GM18858 (cell line): ENCODE results near the gene AVP.
A peak's percentile ranks its signal among the peaks of the same experiment; 100 is the strongest.

Experiments used
- ATAC-seq: cut with Tn5 transposase; IDR thresholded peaks from one replicate; pipeline ENCODE4 v1.9.1; 2021; ENCODE audit not compliant: unreplicated experiment

AVP gene

GRCh38 chr20:3051385-3052019, 33.0 kb downstream of the AVP start:
- no peak for ATAC-seq

GRCh38 chr20:3047486-3048419, 36.8 kb downstream of the AVP start:
- no peak for ATAC-seq

- ATAC-seq = no peak
These were observed 37.7 kb downstream of the AVP start for GRCh38 chr20:3046677-3047462.

- peak; percentile 68 for ATAC-seq
These were observed 38.5 kb downstream of the AVP start, which contains the start of gene MRPS26 for GRCh38 chr20:3045816-3046676. MRPS26 (plus strand) TSS chr20:3046052; CDS start chr20:3046069, 17 bp downstream.

- no peak for ATAC-seq
These were observed 39.3 kb downstream of the AVP start for GRCh38 chr20:3045042-3045815.

GRCh38 chr20:3044336-3044965, 40.1 kb downstream of the AVP start:
- no peak for ATAC-seq

GRCh38 chr20:3043322-3043721, 41.2 kb downstream of the AVP start, which contains the start of gene GNRH2:
GNRH2 (plus strand) TSS chr20:3043622; CDS start chr20:3044415, 793 bp downstream.
- no peak for ATAC-seq

GRCh38 chr20:3042625-3043024, 41.9 kb downstream of the AVP start:
- no peak for ATAC-seq

- ATAC-seq = no peak
These were observed 42.6 kb downstream of the AVP start for GRCh38 chr20:3041854-3042409.

GRCh38 chr20:3040086-3040485, 44.4 kb downstream of the AVP start:
- no peak for ATAC-seq

GRCh38 chr20:3039426-3039825, 45.1 kb downstream of the AVP start:
- no peak for ATAC-seq

- no peak for ATAC-seq
These were observed 46.1 kb downstream of the AVP start for GRCh38 chr20:3038454-3038853.

GRCh38 chr20:3037654-3038053, 46.9 kb downstream of the AVP start:
- no peak for ATAC-seq

- no peak for ATAC-seq
These were observed 51.9 kb downstream of the AVP start for GRCh38 chr20:3032624-3033023.
